Spinal cord (tissue), 10 donors: ENCODE results near the gene SHC2. TPM values are rescaled to one million over a fixed set of nuclear protein-coding genes. Genes with fewer than 3 reads are reported as not detected.
"Not testable (repeated sequence)": the region's sequence is repeated elsewhere in the genome, so short reads cannot be mapped to it uniquely, and the experiment has no call there.

Experiments used
- DNase-seq, 6 donors: peaks; one replicate each; pipeline versions ENCODE4 v3.0.0 to v3.0.0-alpha.2; 2013 to 2015; ENCODE audit warnings: low spot score in 6 of 6, low read depth in 4 of 6
- H3K27ac ChIP-seq: one replicate; pipeline ENCODE4 v1.5.1; 2013; ENCODE audit warnings: low read depth, low read length, control low read depth
- H3K27me3 ChIP-seq: one replicate; pipeline ENCODE4 v1.6.1; 2013; ENCODE audit warnings: low read length; ENCODE audit not compliant: control insufficient read depth, insufficient read depth
- H3K36me3 ChIP-seq: one replicate; pipeline ENCODE4 v1.6.1; 2013; ENCODE audit warnings: low read length; ENCODE audit not compliant: control insufficient read depth, insufficient read depth
- H3K4me1 ChIP-seq: one replicate; pipeline ENCODE4 v1.6.1; 2013; ENCODE audit warnings: low read length; ENCODE audit not compliant: control insufficient read depth, insufficient read depth
- H3K4me3 ChIP-seq: one replicate; pipeline ENCODE4 v1.5.1; 2013; ENCODE audit warnings: low read depth, low read length, control low read depth
- H3K9me3 ChIP-seq: one replicate; pipeline ENCODE4 v1.6.1; 2013; ENCODE audit warnings: low read length; ENCODE audit not compliant: control insufficient read depth, insufficient read depth
- WGBS: methylation state at CpG from one replicate; pipeline ENCODE4 v1.1.5; 2013; ENCODE audit warnings: missing lambda C conversion rate; ENCODE audit not compliant: insufficient coverage; 5-methylcytosine and 5-hydroxymethylcytosine counted together
- polyA plus RNA-seq, 2 donors: library from polyadenylated mRNA; unstranded; fragments of 120-200 nt; gene quantifications; one replicate each; pipeline ENCODE4 v1.2.1, GENCODE V29; 2013; ENCODE audit not compliant: insufficient read length in 2 of 2
- total RNA-seq, 2 donors: library from RNA; depleted of rRNA in 1 of 2; stranded (reverse); fragments of 120-200 nt in 1 of 2; fragments of >200 nt in 1 of 2; gene quantifications; one replicate each; pipeline versions ENCODE4 v1.2.3 to v1.2.4, GENCODE V29; 2013 to 2014
- donor health status: healthy.

SHC2 gene
- total and polyA plus RNA-seq, 4 donors, result 15.5 to 111 (median 58.4) TPM

DNA sequence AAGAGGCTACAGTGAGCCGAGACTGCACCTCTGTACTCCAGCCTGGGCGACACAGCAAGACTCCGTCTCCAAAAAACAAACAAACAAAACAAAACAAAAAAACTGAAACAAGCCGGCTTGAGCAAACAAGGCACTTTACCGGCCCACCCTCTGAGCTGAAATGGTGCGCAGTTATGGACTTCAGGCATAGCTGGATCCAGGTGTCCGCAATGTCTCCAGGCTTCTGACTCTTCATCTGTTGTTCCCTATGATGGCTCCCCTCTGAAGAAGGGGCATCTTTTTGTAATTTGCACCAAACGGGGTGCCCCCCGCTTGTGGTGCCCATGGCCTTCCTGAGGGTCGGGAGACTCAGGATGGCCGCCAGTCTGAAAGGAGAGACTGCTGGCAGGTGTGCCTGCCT, 58.0 kb downstream of the SHC2 start:
- Histone ChIP-seq H3K9me3 (no peaks in the 10 kb centered on the region), H3K27me3 (no peaks in the 10 kb centered on the region), H3K27ac (no peak overlapping the region), H3K36me3 (peaks cover 22% of the 10 kb centered on the region), H3K4me3 (no peak overlapping the region), H3K4me1 (peaks cover 29% of the 10 kb centered on the region)
- 90% methylated on average over 11 of the region's 11 CpGs for WGBS
- DNase-seq, result no peak

DNA sequence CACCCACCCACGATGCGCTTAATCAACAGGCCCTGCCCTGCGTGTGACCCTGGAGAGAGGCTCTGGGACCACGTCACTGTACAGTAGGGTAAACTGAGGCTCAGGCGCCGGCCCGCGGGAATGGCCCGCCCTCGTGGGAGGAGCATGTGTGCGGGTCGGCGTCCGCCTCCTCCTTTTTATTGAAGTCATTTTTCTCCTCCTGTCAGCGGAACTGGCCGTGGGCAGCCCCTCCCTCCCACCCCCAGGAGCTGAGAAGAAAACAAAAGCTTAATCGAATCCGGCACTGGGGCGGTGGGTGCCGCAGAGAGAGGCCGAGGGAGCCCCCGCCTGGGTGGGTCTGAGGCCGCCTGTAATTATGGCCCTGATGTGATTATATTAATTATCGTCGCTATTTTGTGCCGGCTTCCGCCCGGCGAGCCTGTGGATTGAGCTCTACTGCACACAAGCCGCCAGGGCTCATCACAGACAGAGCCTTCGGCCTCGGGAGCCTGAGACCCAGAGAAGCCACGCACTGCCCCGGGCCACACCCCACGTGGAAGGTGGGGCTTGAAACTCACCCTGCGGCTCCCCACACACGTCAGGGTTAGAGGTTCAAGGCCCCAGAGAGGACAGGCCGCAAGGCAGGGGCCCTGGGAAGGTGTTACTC, 58.8 kb downstream of the SHC2 start:
- H3K4me1 ChIP-seq, result peaks cover 27% of the 10 kb centered on the region
- no peaks in the 10 kb centered on the region for H3K27me3 ChIP-seq
- peak in 1 of 6 donors; percentile 73 for DNase-seq
- WGBS, result 22% methylated on average over 36 of the region's 38 CpGs
- H3K9me3 ChIP-seq, result no peaks in the 10 kb centered on the region
- no peak overlapping the region for H3K27ac ChIP-seq
- no peak overlapping the region for H3K4me3 ChIP-seq
- H3K36me3 ChIP-seq, result peaks cover 16% of the 10 kb centered on the region

DNA sequence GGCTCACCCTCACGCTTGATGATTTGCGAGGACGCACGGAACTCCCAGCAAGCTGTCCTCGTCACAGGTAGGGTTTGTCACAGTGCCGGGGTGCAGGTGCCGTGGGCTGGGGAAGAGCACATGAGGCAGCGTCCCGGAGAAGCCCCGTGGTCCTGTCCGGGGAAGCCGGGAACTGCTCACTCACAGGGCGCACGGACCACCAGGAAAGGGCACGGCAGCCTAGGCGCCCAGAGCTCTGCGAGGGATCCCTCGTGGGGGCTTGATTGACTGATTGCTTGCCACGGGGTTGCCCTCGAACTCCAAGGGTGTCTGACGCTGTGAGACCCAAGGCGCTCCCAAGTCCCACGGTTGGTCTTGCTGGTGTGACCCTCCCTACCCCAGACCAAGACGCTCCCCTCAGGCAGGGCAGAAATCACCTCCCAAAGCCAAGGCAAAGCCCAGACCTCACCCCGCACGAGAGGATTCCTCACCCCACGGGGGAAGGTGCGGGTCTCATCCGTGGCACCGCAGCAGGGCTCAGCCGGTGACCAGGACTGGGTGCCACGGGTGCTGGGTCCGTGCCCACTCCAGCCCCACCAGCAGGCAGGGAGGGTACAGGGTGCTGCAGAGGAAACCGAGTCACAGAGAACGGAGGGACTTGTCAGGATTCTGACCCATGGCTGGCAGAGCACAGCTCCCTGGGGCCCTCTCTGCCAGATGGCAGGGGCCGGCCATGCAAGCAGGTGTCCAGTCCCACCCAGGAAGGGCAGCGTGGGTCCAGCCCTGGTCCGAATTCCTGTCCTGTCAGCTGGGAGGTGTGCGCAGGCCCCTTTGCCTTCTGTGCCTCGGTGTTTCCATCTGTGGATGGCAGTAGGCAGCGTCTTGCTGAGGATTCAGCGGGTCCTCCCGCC, 59.6 kb downstream of the SHC2 start:
- peaks cover 19% of the 10 kb centered on the region for H3K4me1 ChIP-seq
- H3K27me3 ChIP-seq, result no peaks in the 10 kb centered on the region
- WGBS, result 83% methylated on average over 41 of the region's 43 CpGs
- no peak overlapping the region for H3K4me3 ChIP-seq
- no peak for DNase-seq
- peaks cover 9% of the 10 kb centered on the region for H3K36me3 ChIP-seq
- H3K9me3 ChIP-seq, result no peaks in the 10 kb centered on the region
- no peak overlapping the region for H3K27ac ChIP-seq

DNA sequence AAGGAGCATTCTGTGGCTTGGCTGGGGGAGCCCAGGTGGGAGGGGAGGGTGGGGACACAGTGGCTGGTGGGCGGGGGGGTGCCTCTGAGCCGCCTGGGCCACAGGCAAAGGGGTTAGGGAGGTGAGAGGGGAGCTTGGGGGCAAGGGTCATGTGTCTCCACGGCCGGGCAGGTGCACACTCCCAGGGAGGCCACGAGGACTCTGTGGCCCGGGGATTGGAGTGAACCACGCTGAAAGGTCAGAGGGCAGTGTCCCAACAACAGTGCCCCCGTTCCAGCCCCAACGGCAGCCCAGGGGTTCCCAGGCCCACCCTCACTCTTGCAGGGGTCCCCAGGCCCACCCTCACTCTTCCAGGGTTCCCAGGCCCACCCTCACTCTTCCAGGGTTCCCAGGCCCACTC, 61.5 kb downstream of the SHC2 start:
- Histone ChIP-seq H3K27me3 (no peaks in the 10 kb centered on the region), H3K36me3 (no peaks in the 10 kb centered on the region), H3K27ac (no peak overlapping the region), H3K4me3 (no peak overlapping the region), H3K4me1 (peaks cover 6% of the 10 kb centered on the region), H3K9me3 (no peaks in the 10 kb centered on the region)
- WGBS, result 90% methylated on average over 9 of the region's 9 CpGs
- DNase-seq, result no peak

GRCh38 chr19:398719-399118, 62.1 kb downstream of the SHC2 start:
- DNase-seq, result no peak
- H3K4me1 ChIP-seq, result peaks cover 6% of the 10 kb centered on the region
- no peaks in the 10 kb centered on the region for H3K36me3 ChIP-seq
- 85% methylated on average over 16 of the region's 17 CpGs for WGBS
- H3K9me3 ChIP-seq, result no peaks in the 10 kb centered on the region
- no peaks in the 10 kb centered on the region for H3K27me3 ChIP-seq
- no peak overlapping the region for H3K27ac ChIP-seq
- H3K4me3 ChIP-seq, result no peak overlapping the region

DNA sequence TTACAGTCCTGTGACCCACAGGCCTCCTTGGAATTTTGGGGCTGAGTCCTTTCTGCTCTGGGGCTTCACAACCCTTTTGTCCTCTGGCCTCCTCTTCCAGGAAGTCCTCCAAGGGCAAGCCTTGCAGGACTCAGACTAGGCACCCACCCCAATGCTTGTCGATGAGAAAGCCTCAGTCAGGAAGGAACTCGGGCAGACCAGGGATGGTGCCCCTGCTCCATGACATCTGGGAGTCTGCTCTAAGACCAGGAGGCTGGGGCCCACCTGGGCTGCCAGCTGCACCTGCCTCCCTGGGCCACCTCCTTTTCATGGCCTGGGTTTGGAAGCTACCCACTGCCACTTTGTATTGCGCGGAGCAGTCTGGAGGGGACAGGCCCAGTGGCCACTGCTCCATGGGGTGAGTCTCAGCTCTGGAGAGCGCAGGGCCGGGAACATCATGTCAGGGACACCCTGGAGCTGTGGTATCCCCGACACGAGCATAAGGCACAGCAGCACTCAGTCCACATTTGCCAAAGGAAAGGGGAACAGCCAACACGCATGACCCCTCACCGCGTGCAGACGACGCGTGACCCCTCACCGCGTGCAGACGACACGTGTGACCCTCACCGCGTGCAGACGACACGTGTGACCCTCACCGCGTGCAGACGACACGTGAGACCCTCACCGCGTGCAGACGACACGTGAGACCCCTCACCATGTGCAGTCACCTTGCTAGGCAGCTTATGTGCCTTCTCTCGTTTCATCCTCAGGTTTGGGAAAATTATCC, 62.7 kb downstream of the SHC2 start:
- Histone ChIP-seq H3K27me3 (no peaks in the 10 kb centered on the region), H3K27ac (no peak overlapping the region), H3K4me1 (peaks cover 5% of the 10 kb centered on the region), H3K9me3 (no peaks in the 10 kb centered on the region), H3K36me3 (no peaks in the 10 kb centered on the region), H3K4me3 (no peak overlapping the region)
- 91% methylated on average over 29 of the region's 31 CpGs for WGBS
- no peak for DNase-seq

DNA sequence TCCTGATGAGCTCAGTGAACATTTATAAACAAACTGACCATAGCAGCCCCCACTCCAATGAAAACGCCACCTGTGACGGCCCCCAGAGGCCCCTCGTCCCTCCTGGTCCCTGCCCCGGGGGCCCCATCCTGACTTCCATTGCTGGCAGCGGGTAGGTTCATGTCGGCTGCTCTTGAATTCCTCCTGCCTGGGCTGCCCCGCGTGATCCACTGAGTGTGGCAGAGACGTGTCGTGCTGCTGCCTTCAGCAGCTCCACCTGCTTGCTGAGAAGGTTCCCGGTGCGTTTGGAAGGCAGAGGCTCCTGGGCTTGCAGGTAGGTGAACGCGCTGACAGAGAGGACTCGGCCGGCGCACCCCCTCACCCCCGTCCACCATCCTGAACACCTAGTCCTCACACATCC, 63.5 kb downstream of the SHC2 start:
- 79% methylated on average over 18 of the region's 18 CpGs for WGBS
- Histone ChIP-seq H3K4me3 (no peak overlapping the region), H3K27ac (no peak overlapping the region), H3K27me3 (no peaks in the 10 kb centered on the region), H3K36me3 (no peaks in the 10 kb centered on the region), H3K4me1 (peaks cover 8% of the 10 kb centered on the region), H3K9me3 (no peaks in the 10 kb centered on the region)
- DNase-seq, result no peak

GRCh38 chr19:395467-395866, 65.4 kb downstream of the SHC2 start:
- no peaks in the 10 kb centered on the region for H3K9me3 ChIP-seq
- H3K4me1 ChIP-seq, result peaks cover 10% of the 10 kb centered on the region
- no peak for DNase-seq
- H3K36me3 ChIP-seq, result no peaks in the 10 kb centered on the region
- no peak overlapping the region for H3K4me3 ChIP-seq
- H3K27me3 ChIP-seq, result no peaks in the 10 kb centered on the region
- no peak overlapping the region for H3K27ac ChIP-seq
- 92% methylated on average over 5 of the region's 5 CpGs for WGBS

GRCh38 chr19:394857-395256, 66.0 kb downstream of the SHC2 start:
- not testable (repeated sequence) for H3K27ac ChIP-seq, H3K4me3 ChIP-seq, H3K36me3 ChIP-seq, DNase-seq, H3K9me3 ChIP-seq, H3K27me3 ChIP-seq
- WGBS, result 100% methylated on average over 1 of the region's 1 CpG
- H3K4me1 ChIP-seq, result peaks cover 13% of the 10 kb centered on the region
